ENCODE results near the gene FAM241A.
"Not testable (repeated sequence)": the region's sequence is repeated elsewhere in the genome, so short reads cannot be mapped to it uniquely, and the experiment has no call there.

FAM241A gene

DNA sequence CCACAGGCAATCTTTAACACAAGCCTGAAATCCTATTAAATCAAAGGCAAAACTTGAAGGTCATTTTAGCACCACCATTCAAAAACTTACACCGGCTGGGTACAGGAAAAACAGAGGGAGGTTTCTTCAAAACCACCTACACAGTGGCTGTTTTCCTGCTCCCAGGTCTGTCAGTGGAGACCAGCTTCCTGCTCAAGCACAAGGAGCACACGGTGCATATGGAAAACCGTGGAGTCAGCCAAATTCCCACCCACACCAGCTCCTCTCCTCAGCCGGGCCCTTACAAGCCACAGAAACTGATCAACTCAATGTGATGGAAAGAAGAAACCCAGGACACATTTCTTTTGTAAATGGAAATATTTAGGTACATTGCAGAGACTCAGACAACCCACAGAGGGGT, 14.3 kb upstream of the FAM241A start:
- Histone ChIP-seq H3K4me3 (no peak overlapping the region), H3K27ac (no peak overlapping the region)

DNA sequence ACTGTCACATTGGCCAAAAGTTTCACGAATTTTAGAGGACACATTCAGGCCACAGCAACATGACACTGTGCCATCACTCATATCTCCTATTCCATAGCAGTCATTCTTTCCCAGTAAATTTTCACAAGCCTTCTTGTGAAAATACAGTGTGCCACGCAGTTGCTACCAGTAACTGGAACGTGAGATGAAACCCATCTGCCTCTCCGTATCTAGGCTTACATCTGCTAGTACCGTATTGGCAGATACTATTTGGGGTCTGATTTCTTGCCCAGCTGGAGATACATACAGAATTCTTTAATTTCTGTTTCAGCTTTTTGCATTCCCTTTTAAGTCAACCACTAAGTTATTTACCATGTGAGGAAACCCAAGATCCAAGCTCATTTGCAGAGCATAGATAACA, 8.7 kb upstream of the FAM241A start:
- H3K27ac ChIP-seq = no peak overlapping the region

DNA sequence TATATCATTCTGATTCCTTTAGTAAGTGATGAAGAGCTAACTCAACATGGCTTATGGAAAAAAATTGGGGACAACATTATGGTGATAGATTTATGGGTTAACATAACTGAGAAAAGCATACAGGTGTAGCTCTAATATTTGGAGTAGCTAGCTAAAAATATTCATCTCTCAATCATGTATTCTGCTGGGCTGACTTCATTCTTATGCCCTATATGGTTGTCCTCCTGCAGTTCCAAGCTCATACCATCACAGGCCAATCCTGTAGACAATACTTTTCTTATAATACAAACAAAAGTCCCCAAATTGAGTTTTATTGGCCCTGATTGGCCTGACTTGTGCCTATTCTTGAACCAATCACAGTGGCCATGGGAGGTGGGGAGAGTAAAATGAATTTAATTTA, 6.7 kb upstream of the FAM241A start:
- H3K4me3 ChIP-seq = no peak overlapping the region
- no peak overlapping the region for H3K27ac ChIP-seq

More for the DNA sequence above, 8.7 kb upstream of the FAM241A start:
- no peak overlapping the region for H3K4me3 ChIP-seq

DNA sequence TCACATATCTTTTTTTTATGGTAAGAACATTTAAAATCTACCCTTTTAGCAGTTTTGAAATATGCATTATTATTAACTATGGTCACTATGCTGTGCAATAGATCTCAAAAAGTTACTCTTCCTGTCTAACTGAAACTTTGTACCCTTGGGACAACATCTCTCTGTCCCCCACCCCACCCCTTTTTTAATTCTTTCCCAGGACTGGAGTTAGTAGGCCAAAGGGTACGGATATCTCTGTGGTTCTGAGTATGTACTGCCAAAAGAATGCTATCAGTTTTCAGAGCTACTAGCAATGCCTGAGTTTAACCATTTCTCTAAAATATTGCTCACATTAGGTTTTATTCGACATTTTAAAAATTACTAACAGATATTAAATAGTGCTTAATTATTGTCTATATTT, 4.7 kb upstream of the FAM241A start:
- peak overlapping the region in 4 of 21 experiments; percentile 9 to 72 (median 42) for H3K27ac ChIP-seq
- H3K4me3 ChIP-seq = no peak overlapping the region

DNA sequence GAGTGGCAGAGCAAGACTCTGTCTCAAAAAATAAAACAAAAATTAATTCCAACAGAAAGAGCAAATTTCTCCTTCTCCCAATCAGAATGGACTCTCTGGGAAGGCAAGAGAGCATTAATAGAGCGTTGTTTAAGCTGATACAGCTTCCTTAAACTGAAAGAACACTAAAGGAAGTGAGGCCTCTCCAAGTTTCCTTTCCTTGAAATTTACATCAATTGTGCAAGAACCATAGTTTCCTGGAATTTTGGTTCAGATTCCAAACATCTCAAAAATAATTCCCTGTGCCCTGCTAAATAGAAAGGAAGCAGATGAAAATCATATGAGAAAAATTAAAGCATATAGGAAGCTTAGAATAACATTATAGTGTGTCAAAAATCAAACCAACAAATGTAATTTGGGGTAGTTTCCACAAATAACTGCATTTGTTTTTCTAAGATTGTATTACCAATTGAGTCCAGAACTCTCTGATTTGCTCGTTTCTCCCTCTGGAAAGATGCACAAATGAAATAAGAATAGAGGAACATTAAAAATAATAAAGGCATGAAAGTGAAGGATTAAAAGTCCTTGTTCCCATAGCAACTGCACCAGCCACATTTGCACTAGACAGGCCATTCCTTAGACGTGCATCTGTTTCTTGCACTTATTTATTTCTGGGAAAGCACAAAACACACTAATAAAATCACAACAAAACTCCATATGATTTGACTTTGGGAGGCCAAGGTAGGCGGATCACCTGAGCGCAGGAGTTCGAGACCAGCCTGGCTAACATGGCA, 3.7 kb upstream of the FAM241A start:
- H3K4me3 ChIP-seq = no peak overlapping the region
- H3K27ac ChIP-seq = peak overlapping the region in 5 of 21 experiments; percentile 9 to 72 (median 50)

DNA sequence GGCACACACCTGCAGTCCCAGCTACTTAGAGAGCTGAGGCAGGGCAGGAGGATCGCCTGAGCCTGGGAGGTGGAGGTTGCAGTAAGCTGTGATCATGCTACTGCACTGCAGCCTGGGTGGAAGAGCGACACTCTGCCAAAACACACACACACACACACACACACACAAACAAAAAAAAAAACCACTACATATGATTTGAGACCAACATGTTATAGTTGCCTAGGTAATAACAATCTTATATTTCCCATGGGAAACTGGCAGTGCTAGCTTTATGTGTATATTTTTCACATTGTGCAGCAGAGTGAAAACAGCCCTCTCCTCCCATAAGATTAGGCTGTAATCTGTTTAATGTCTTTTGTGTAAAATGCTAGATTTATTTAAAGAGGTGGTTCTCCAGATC, 3.1 kb upstream of the FAM241A start:
- H3K27ac ChIP-seq = peak overlapping the region in 1 of 21 experiments; percentile 58
- no peak overlapping the region for H3K4me3 ChIP-seq

DNA sequence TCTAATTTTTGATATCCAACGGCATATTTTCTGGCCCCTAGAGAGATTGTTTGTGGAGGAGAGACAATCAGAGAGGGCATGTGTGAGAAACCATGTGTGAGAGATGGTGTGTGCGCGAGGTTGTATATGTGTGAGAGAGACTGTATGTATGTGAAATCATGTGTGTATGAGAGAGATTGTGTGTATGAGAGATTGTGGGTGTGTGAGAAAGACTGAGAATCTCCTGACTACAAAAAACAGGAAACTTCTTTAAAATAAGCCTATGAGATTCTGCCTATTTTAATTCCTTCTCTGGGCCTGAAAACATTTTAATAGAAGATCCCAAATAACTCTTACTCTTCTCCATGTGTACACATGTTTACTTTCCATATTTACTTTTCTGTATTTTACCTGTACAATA, 1.5 kb upstream of the FAM241A start:
- Histone ChIP-seq H3K27ac (no peak overlapping the region), H3K4me3 (no peak overlapping the region)

DNA sequence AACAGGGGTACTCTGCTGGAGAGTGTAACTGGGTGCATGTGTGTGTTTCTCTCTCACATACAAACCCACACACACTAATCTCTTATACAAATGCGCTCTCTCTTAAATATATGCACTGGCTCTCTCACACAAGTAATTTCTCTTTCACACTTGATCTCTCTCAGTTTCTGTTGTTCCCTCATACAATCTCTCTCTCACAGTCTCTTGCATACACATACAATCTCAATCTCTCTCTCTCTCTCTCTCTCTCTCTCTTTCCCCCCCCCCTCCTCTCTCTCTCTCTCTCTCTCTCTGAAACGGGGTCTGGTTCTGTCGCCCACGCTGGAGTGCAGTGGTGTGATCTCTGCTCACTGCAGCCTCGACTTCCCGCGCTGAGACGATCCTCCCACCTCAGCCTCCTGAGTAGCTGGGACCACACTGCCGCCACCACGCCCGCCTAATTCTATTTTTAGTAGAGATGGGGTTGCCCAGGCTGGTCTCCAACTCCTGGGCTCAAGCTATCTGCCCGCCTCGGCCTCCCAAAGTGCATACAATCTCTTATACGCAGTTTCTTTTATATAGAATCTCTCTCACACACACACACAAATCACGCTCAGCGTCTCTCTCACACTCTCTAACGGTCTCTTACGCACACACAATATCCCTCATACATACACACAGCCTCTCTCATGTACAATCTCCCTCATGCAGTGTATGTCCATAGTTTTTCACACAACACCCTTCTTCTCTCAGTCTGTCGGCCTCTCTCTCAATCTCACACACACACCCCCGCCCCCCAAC, 518 bp upstream of the FAM241A start:
- H3K4me3 ChIP-seq = peak overlapping the region; percentile 60 to 91 (median 87)
- peak overlapping the region in 5 of 21 experiments; percentile 77 to 85 (median 84) for H3K27ac ChIP-seq

DNA sequence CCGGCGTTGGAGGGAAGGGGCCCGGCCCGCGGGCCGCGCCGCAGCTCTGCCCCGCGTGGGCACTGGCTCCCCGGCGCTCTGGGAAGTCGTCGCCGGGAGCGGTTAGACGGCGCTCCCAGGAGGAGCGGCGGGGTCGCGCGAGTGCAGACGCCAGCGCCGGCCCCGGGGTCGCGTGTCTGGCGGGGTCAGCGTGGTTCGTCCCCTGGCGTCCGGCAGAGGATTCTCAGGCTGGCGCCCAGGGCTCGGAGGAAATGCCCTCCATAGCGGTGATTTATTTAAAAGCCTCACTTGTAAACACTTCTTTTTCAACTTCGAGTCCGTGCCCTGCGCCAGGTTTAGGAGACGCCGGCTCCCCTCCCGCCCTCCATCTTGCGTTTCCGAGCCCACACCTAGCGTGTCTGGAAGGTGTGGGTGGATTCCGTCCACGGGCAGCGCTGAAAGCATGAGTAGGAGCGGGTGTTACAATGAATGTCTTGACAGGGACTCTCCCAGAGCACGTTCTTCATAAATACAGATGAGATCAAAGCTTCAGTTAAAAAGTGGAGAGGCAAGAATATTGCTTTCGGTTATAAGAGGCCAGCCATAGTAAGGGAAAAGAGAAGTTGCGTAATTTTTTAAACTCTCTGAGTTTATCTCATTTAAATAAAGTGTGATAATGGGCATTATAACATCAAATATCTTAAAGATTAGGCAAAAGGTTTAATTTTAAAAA, 692 bp downstream of the FAM241A start:
- Histone ChIP-seq H3K4me3 (peak overlapping the region; percentile 60 to 91 (median 87)), H3K27ac (peak overlapping the region; percentile 40 to 90 (median 79))

DNA sequence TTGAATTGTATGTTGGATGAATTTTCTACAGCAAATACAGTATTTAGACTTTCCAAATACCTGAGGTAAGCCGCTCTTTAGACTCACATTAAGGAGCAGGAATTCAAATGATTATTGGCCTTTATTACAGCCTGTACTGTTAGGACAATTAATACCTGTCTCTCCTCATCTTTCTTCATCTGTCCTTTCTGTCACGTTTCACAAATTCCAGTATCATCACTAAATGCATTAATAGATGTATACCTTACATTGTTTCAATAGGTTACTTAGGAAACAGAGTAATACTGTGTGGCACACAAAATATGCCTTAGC, 1.2 kb downstream of the FAM241A start:
- Histone ChIP-seq H3K4me3 (peak overlapping the region; percentile 60 to 91 (median 87)), H3K27ac (peak overlapping the region in 11 of 21 experiments; percentile 75 to 90 (median 85))

DNA sequence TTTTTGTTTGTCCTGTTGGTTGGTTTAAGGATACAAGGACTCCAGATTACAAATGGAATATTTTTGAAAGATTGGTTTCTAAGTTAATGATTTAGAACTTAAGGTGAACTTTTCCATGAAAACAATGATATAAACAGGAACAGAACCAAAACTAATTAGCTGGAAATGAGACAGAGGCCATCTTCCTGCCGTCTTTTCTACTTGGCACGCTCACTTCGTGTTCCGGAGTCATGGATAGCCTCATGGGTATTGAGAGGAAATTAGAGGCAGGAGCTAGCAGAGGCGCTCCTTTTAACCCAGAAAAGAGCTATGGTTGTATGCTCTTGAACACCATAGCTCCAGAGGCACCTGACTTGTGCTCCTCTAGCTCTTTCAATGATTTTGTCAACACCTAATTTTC, 2.4 kb downstream of the FAM241A start:
- peak overlapping the region in 4 of 21 experiments; percentile 10 to 77 (median 30) for H3K27ac ChIP-seq
- H3K4me3 ChIP-seq = peak overlapping the region in 1 of 7 experiments; percentile 60

DNA sequence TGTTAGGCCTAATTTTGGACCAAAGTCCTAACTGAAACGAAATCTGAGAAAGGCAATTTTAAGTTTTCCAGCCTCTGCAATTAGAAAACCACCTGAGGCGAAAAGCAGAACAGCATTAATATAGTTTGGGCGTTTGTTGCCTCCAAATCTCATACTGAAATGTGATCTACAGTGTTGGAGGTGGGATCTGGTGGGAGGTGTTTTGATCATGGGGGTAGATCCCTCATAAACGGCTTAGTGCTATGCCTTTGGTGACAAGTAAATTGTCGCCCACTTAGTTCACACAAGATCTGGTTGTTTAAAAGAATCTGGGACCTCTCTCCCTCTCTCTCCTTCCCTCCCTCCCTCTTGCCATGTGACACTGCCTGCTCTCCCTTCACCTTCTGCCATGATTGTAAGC, 5.7 kb downstream of the FAM241A start:
- no peak overlapping the region for H3K27ac ChIP-seq
- no peak overlapping the region for H3K4me3 ChIP-seq

DNA sequence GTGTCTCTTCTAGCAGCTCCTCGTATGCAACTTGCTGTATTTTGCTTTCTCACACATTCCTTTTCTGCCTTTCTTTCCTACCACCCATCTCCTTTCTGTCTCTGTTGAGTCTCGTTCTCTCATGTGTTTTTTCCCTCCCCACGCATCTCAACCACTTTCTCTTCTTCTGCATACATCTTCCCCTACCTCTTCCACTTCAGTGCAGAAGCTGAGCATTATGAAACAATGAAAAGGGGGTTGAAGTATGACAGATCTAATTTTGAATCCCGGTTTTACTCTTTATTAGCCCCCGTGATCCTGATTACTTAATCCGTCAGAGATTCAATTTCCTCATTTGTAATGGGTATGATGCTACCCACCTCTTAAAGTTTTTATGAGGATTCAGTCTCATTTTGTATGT, 7.3 kb downstream of the FAM241A start:
- H3K4me3 ChIP-seq = no peak overlapping the region
- no peak overlapping the region for H3K27ac ChIP-seq

DNA sequence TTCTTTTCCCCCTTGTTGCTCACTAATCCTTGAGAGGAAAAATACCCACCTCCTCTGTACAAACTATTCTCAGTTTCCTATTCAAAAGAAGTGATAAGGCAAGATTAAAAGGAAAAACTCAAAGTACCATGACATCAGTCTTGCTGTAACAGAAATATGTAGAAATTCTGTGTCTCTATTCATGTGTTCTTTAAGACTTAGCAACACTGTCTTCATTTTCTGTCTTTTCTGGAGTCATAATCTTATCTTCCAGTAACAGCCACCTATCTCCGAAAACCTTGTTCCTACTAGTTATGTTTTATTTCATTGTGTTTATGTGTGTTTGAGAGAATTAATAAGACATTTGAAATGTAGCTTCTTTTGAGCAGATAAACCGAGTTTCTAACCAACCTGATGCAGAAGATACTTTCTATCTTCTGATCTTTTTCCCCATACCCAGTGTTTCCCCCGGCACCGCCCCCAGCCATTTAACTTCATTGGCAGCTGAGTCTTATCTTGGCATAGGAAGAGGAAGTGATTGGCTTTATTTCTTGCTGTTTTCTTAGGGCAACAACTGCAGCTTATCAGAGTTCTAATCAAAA, 8.0 kb downstream of the FAM241A start:
- Histone ChIP-seq H3K27ac (no peak overlapping the region), H3K4me3 (no peak overlapping the region)

DNA sequence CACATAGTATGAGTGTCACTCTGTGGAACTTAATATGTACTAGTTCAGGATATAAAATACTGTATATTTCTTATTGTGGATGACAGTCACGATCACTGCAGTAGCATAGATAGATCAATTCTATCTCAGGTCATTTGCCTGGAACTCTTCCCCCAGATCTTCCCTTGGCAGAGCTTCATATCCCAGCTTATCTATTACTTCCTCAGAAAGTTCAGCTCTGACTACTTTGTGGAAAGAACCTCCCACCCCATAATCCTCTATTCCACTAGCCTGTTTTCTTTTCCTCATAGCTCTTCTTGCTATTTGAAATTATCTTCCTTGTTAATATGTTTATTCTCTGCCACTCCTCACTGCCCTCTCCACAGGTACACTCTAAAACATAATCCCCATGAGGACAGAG, 10.9 kb downstream of the FAM241A start:
- Histone ChIP-seq H3K4me3 (no peak overlapping the region), H3K27ac (no peak overlapping the region)

DNA sequence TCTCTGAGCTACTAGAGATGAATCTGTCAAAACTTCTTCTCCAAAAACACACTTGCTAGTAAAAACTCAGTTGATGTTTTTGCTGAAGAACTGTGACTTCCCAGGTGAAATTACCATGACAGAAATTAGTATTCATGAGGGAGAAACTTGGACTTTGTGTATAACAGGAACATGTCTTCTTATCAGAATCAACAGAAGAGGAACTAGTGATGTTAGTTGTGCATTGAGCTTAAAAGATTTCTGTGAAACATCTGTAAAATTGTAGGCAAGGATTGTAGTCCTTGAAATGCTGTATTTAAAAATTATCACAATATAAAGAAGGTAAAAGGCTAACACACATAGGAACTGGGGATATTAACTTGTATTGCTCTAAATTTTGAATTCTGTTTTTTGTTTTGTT, 11.3 kb downstream of the FAM241A start:
- Histone ChIP-seq H3K27ac (no peak overlapping the region), H3K4me3 (no peak overlapping the region)

DNA sequence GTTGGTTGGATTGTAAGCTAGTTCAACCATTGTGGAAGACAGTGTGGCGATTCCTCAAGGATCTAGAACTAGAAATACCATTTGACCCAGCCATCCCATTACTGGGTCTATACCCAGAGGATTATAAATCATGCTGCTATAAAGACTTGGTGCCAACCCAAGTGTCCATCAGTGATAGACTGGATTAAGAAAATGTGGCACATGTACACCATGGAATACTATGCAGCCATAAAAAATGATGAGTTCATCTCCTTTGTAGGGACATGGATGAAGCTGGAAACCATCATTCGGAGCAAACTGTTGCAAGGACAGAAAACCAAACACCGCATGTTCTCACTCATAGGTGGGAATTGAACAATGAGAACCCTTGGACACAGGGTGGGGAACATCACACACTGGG, 18.5 kb downstream of the FAM241A start:
- not testable (repeated sequence) for H3K27ac ChIP-seq, H3K4me3 ChIP-seq

DNA sequence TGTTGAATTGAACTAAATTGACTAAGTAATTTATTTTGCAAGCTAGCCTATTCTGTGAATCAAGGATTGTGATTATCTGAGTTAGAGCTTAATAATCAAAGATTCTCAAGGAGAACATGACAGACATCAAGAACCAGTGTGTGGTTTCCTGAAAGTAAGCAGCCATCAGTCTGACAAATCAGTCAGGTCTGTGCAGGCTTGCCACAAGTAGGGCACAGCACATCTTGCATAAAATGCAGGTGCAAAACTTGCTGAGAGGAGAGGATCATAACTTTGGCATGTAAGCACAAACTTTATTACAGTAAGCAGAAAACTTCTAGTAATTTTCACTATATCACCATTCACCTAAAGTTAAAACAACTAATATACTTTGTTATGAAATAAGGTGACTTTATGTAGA, 22.5 kb downstream of the FAM241A start:
- peak overlapping the region in 2 of 21 experiments; percentile 55 to 61 for H3K27ac ChIP-seq

DNA sequence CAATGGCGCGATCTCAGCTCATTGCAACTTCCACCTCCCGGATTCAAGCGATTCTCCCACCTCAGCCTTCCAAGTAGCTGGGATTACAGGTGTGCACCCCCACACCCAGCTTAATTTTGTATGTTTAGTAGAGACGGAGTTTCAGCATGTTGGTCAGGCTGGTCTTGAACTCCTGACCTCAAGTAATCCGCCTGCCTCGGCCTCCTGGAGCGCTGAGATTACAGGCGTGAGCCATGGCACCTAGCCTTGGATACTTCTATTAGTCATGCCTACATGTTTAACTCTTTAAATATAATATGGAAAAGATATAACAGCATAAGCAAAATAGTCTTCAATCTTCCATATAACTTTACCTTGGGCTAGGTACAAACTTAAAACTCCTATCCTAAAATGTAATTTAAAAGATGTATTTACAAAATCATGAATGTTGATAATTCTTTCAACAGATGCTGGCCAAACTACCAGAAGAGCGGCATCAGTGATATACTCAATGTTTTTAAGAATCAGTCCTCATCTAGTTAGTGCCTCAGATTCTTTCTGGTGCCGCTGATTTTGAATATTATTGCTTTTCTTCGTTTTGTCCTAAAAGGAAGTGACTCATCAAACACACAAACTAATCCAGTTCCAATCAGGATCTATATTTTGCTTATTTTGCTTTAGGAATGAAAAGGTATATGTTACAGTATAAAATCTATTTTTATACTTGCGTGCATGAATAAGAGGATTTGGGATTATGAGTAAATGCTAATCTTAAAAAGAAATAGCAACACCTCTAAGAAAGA, 23.7 kb downstream of the FAM241A start:
- Histone ChIP-seq H3K27ac (peak overlapping the region in 1 of 21 experiments; percentile 61), H3K4me3 (no peak overlapping the region)

More for the DNA sequence above, 22.5 kb downstream of the FAM241A start:
- no peak overlapping the region for H3K4me3 ChIP-seq

Data from skin epidermis (tissue), 12 donors.